ENCODE results near the gene GYG2.
"Not testable (repeated sequence)": the region's sequence is repeated elsewhere in the genome, so short reads cannot be mapped to it uniquely, and the experiment has no call there.

The GYG2 gene

DNA sequence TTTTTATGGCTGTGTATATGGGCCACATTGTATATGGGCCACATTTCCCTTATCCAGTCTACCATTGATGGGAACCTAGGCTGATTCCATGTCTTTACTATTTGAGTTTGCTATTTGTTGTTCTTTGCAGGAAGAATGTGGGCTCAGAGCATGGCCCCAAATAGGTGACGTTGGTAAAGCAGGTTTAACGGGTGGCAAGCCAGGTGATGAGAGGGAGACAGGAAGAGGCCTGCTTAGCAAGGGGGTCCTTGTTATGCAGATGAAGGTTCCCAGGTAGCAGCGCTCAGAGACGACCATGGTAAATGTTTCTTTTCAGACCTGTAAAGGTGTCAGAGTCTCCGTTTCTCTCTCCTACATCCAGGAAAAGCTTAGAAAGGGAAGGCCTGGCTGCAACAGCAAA is 28.8 kb upstream of the GYG2 start:
- H3K36me3 ChIP-seq (ENCODE audit: control insufficient read depth in 4 of 4, insufficient read depth in 4 of 4, low read length in 3 of 4); H3K27me3 ChIP-seq (replicated peaks in 2 of 5; ENCODE audit: control insufficient read depth in 4 of 5, insufficient read depth in 5 of 5, low read length in 4 of 5); H3K27ac ChIP-seq (ENCODE audit: insufficient read depth in 1 of 2, low read depth in 1 of 2, low read length in 2 of 2, poor library complexity in 1 of 2, severe bottlenecking in 2 of 2); H3K4me3 ChIP-seq (ENCODE audit: control insufficient read depth in 1 of 7, extremely low read depth in 1 of 7, insufficient read depth in 4 of 7, low read depth in 2 of 7, low read length in 6 of 7); H3K4me1 ChIP-seq (ENCODE audit: control extremely low read depth in 1 of 4, control insufficient read depth in 4 of 4, insufficient read depth in 4 of 4, low read length in 3 of 4); POLR2A ChIA-PET; H3K9me3 ChIP-seq (ENCODE audit: control extremely low read depth in 1 of 5, control insufficient read depth in 4 of 5, insufficient read depth in 2 of 5, low read depth in 1 of 5, low read length in 4 of 5); DNase-seq: not testable (repeated sequence)
- CTCF ChIA-PET = interaction anchor here (1.6 kb wide), 1 partner anchor 17 kb away, joined by 3 read pairs; no protein-coding TSS in a partner anchor
- WGBS (ENCODE audit: insufficient coverage) = 95% methylated on average over 4 of the region's 5 CpGs

GRCh38 chrX:2801223-2801622 is 27.5 kb upstream of the GYG2 start:
- Histone ChIP-seq H3K4me1 (ENCODE audit: control extremely low read depth in 1 of 4, control insufficient read depth in 4 of 4, insufficient read depth in 4 of 4, low read length in 3 of 4) (peaks cover 0 to 5% (median 0%) of the 10 kb centered on the region in 4 experiments), H3K27me3 (replicated peaks in 2 of 5; ENCODE audit: control insufficient read depth in 4 of 5, insufficient read depth in 5 of 5, low read length in 4 of 5) (no peaks in the 10 kb centered on the region), H3K4me3 (ENCODE audit: control insufficient read depth in 1 of 7, extremely low read depth in 1 of 7, insufficient read depth in 4 of 7, low read depth in 2 of 7, low read length in 6 of 7) (no peak overlapping the region), H3K27ac (ENCODE audit: insufficient read depth in 1 of 2, low read depth in 1 of 2, low read length in 2 of 2, poor library complexity in 1 of 2, severe bottlenecking in 2 of 2) (no peak overlapping the region), H3K9me3 (ENCODE audit: control extremely low read depth in 1 of 5, control insufficient read depth in 4 of 5, insufficient read depth in 2 of 5, low read depth in 1 of 5, low read length in 4 of 5) (no peaks in the 10 kb centered on the region), H3K36me3 (ENCODE audit: control insufficient read depth in 4 of 4, insufficient read depth in 4 of 4, low read length in 3 of 4) (no peaks in the 10 kb centered on the region)
- no peak for DNase-seq
- ChIA-PET POLR2A (no interaction called here), CTCF (no interaction called here)
- WGBS (ENCODE audit: insufficient coverage) = 97% methylated on average over 3 of the region's 4 CpGs

DNA sequence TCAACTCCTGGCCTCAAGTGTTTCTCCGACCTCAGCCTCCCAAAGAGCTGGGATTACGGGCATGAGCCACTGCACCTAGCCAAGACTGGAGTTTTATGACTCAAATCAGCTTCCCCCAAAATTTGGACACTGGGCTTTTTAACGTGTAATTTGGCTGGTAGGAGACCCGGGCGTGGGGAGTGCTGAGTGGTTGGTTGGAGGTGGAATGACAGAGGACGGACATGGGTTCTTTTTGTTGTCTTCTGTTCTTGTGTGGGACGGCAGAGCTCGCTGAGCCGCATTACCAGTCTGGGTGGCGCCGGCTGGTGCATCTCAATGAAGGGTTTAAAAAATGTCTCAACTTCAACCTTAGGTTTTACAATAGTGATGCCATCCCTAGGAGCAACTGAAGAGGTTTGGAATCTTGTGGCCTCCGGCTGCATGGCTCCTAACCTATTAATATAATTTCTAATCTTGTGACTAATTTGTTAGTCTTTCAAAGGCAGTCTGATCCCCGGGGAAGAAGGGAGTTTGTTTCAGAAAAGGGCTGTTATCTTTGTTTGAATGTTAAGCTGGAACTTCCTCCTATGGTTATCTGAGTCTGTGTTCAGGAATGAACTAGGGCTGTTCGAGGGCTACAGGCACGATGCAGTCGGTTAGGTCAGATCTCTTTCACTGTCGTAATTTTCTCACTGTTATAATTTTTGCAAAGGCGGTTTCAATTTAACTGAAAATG is 26.2 kb upstream of the GYG2 start:
- peak in 2 of 3 donors; percentile 35 to 47 for DNase-seq
- POLR2A ChIA-PET; H3K27me3 ChIP-seq (replicated peaks in 2 of 5; ENCODE audit: control insufficient read depth in 4 of 5, insufficient read depth in 5 of 5, low read length in 4 of 5); H3K4me3 ChIP-seq (ENCODE audit: control insufficient read depth in 1 of 7, extremely low read depth in 1 of 7, insufficient read depth in 4 of 7, low read depth in 2 of 7, low read length in 6 of 7); H3K4me1 ChIP-seq (ENCODE audit: control extremely low read depth in 1 of 4, control insufficient read depth in 4 of 4, insufficient read depth in 4 of 4, low read length in 3 of 4); H3K9me3 ChIP-seq (ENCODE audit: control extremely low read depth in 1 of 5, control insufficient read depth in 4 of 5, insufficient read depth in 2 of 5, low read depth in 1 of 5, low read length in 4 of 5); CTCF ChIA-PET; H3K27ac ChIP-seq (ENCODE audit: insufficient read depth in 1 of 2, low read depth in 1 of 2, low read length in 2 of 2, poor library complexity in 1 of 2, severe bottlenecking in 2 of 2); H3K36me3 ChIP-seq (ENCODE audit: control insufficient read depth in 4 of 4, insufficient read depth in 4 of 4, low read length in 3 of 4): not testable (repeated sequence)
- 67% methylated on average over 6 of the region's 18 CpGs for WGBS (ENCODE audit: insufficient coverage)

- POLR2A ChIA-PET; H3K4me1 ChIP-seq (ENCODE audit: control extremely low read depth in 1 of 4, control insufficient read depth in 4 of 4, insufficient read depth in 4 of 4, low read length in 3 of 4); CTCF ChIA-PET; DNase-seq; H3K36me3 ChIP-seq (ENCODE audit: control insufficient read depth in 4 of 4, insufficient read depth in 4 of 4, low read length in 3 of 4); H3K4me3 ChIP-seq (ENCODE audit: control insufficient read depth in 1 of 7, extremely low read depth in 1 of 7, insufficient read depth in 4 of 7, low read depth in 2 of 7, low read length in 6 of 7); H3K9me3 ChIP-seq (ENCODE audit: control extremely low read depth in 1 of 5, control insufficient read depth in 4 of 5, insufficient read depth in 2 of 5, low read depth in 1 of 5, low read length in 4 of 5); H3K27ac ChIP-seq (ENCODE audit: insufficient read depth in 1 of 2, low read depth in 1 of 2, low read length in 2 of 2, poor library complexity in 1 of 2, severe bottlenecking in 2 of 2); H3K27me3 ChIP-seq (replicated peaks in 2 of 5; ENCODE audit: control insufficient read depth in 4 of 5, insufficient read depth in 5 of 5, low read length in 4 of 5): not testable (repeated sequence)
- WGBS (ENCODE audit: insufficient coverage) = 96% methylated on average over 7 of the region's 8 CpGs
Observed at GRCh38 chrX:2803486-2803885, 25.2 kb upstream of the GYG2 start.

DNA sequence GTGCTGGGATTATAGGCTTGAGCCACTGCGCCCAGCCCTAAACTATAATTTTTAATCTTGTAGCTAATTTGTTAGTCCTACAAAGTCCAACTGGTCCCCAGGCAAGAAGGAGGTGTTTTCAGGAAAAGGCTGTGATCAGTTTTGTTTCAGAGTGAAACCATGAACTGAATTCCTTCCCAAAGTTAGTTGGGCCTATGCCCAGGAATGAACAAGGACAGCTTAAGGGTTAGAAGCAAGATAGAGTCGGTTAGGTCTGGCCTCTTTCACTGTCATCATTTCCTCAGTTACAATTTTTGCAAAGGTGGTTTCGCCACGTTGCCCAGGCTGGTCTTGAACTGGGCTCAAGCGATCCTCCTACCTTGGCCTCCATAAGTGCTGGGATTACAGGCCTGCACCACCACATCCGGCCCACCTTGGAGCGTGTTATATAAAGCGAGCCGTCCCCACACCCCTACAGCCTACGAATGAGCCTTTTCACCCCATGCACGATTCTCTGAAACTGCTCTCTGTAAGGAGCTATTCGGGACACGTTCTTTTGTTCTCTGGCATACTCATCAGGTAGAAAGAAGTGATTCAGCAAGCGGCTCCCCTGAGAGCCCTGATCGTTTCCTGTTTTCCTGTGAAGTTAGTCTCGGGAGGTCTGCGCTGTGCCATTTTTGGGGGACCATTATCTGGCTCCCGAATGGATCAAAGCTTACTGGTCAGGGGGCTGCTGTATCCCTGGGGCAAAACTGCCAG is 24.5 kb upstream of the GYG2 start:
- POLR2A ChIA-PET; H3K4me3 ChIP-seq (ENCODE audit: control insufficient read depth in 1 of 7, extremely low read depth in 1 of 7, insufficient read depth in 4 of 7, low read depth in 2 of 7, low read length in 6 of 7); H3K36me3 ChIP-seq (ENCODE audit: control insufficient read depth in 4 of 4, insufficient read depth in 4 of 4, low read length in 3 of 4); CTCF ChIA-PET; H3K27ac ChIP-seq (ENCODE audit: insufficient read depth in 1 of 2, low read depth in 1 of 2, low read length in 2 of 2, poor library complexity in 1 of 2, severe bottlenecking in 2 of 2); H3K27me3 ChIP-seq (replicated peaks in 2 of 5; ENCODE audit: control insufficient read depth in 4 of 5, insufficient read depth in 5 of 5, low read length in 4 of 5); DNase-seq; H3K4me1 ChIP-seq (ENCODE audit: control extremely low read depth in 1 of 4, control insufficient read depth in 4 of 4, insufficient read depth in 4 of 4, low read length in 3 of 4); H3K9me3 ChIP-seq (ENCODE audit: control extremely low read depth in 1 of 5, control insufficient read depth in 4 of 5, insufficient read depth in 2 of 5, low read depth in 1 of 5, low read length in 4 of 5): not testable (repeated sequence)
- 84% methylated on average over 12 of the region's 18 CpGs for WGBS (ENCODE audit: insufficient coverage)

DNA sequence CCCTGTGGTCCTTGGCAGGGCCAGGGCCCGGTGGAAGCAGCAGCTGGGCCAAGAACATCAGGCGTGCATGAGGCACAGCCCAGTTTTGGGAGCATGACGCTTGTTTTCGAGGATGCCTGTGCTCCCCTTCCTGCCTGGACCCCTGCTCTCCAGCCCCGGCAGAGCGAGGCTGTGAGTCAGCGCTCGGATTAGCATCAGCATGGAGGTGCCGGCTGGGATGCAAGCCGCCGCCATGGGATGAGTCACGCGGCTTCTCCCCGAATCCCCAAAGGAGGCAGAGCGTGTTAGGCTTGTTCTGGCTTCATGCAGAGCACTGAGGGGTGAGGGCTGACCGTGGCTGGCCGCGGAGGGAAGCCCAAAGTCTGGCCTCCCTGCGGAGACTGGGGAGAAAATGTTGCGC is 23.9 kb upstream of the GYG2 start:
- H3K27ac ChIP-seq (ENCODE audit: insufficient read depth in 1 of 2, low read depth in 1 of 2, low read length in 2 of 2, poor library complexity in 1 of 2, severe bottlenecking in 2 of 2); POLR2A ChIA-PET; H3K9me3 ChIP-seq (ENCODE audit: control extremely low read depth in 1 of 5, control insufficient read depth in 4 of 5, insufficient read depth in 2 of 5, low read depth in 1 of 5, low read length in 4 of 5); H3K4me3 ChIP-seq (ENCODE audit: control insufficient read depth in 1 of 7, extremely low read depth in 1 of 7, insufficient read depth in 4 of 7, low read depth in 2 of 7, low read length in 6 of 7); H3K27me3 ChIP-seq (replicated peaks in 2 of 5; ENCODE audit: control insufficient read depth in 4 of 5, insufficient read depth in 5 of 5, low read length in 4 of 5); DNase-seq; H3K4me1 ChIP-seq (ENCODE audit: control extremely low read depth in 1 of 4, control insufficient read depth in 4 of 4, insufficient read depth in 4 of 4, low read length in 3 of 4); H3K36me3 ChIP-seq (ENCODE audit: control insufficient read depth in 4 of 4, insufficient read depth in 4 of 4, low read length in 3 of 4); CTCF ChIA-PET: not testable (repeated sequence)
- WGBS (ENCODE audit: insufficient coverage) = 96% methylated on average over 11 of the region's 20 CpGs

DNA sequence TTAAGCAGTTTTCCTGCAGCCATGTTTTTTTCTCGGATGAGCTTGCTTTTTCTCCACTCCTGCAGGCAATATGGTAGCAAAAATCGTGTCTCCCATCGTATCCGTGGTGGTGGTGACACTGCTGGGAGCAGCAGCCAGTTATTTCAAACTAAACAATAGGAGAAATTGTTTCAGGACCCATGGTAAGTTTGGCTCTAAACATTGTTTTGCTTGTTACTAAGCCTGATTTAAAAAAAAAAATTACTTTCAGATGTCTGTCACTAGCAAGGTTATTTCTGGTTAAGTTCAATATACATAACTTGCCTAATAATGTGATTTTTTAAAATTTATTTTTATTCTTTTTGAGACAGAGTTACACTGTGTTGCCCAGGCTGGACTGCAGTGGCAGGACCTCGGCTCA is 17.5 kb upstream of the GYG2 start:
- Histone ChIP-seq H3K4me3 (ENCODE audit: control insufficient read depth in 1 of 7, extremely low read depth in 1 of 7, insufficient read depth in 4 of 7, low read depth in 2 of 7, low read length in 6 of 7) (no peak overlapping the region), H3K9me3 (ENCODE audit: control extremely low read depth in 1 of 5, control insufficient read depth in 4 of 5, insufficient read depth in 2 of 5, low read depth in 1 of 5, low read length in 4 of 5) (no peaks in the 10 kb centered on the region), H3K4me1 (ENCODE audit: control extremely low read depth in 1 of 4, control insufficient read depth in 4 of 4, insufficient read depth in 4 of 4, low read length in 3 of 4) (no peaks in the 10 kb centered on the region), H3K36me3 (ENCODE audit: control insufficient read depth in 4 of 4, insufficient read depth in 4 of 4, low read length in 3 of 4) (no peaks in the 10 kb centered on the region), H3K27me3 (replicated peaks in 2 of 5; ENCODE audit: control insufficient read depth in 4 of 5, insufficient read depth in 5 of 5, low read length in 4 of 5) (peaks cover 0 to 7% (median 0%) of the 10 kb centered on the region in 5 experiments), H3K27ac (ENCODE audit: insufficient read depth in 1 of 2, low read depth in 1 of 2, low read length in 2 of 2, poor library complexity in 1 of 2, severe bottlenecking in 2 of 2) (no peak overlapping the region)
- 100% methylated on average over 2 of the region's 5 CpGs for WGBS (ENCODE audit: insufficient coverage)
- POLR2A ChIA-PET = no interaction called here
- CTCF ChIA-PET = no interaction called here
- DNase-seq = no peak

All from common myeloid progenitor, CD34-positive (primary cell).